HepG2 (cell line): ENCODE data around the gene TTC23.

Experiments used
- TSC22D2 ChIP-seq: sonication (generic); formaldehyde crosslinking; IDR thresholded peaks from 2 replicates; pipeline ENCODE4 v1.5.1; 2020; ENCODE audit warnings: missing genetic modification reagents, mild to moderate bottlenecking, borderline replicate concordance
- YY1 ChIP-seq: IDR thresholded peaks from 2 replicates; pipeline ENCODE4 v1.6.1; 2011; ENCODE audit warnings: low read length, low read depth, moderate library complexity, mild to moderate bottlenecking; ENCODE audit not compliant: insufficient read depth, insufficient replicate concordance
- ZMYM3 ChIP-seq: sonication (generic); formaldehyde crosslinking; IDR thresholded peaks from 2 replicates; pipeline ENCODE4 v1.5.1; 2020; ENCODE audit warnings: mild to moderate bottlenecking, missing genetic modification reagents
- ZNF24 ChIP-seq: fragments of 450-650 bp; IDR thresholded peaks from 2 replicates; pipeline ENCODE4 v1.6.1; 2017; ENCODE audit warnings: antibody characterized with exemption, mild to moderate bottlenecking

GRCh38 chr15:99117111-99117510, 132.3 kb downstream of the TTC23 start:
- TF ChIP-seq ZMYM3 (no peak), TSC22D2 (CRISPR knock-in tag) (no peak), ZNF24 (no peak), YY1 (no peak)
